ENCODE measurements around the gene RPL10A.
"Not testable (repeated sequence)": the region's sequence is repeated elsewhere in the genome, so short reads cannot be mapped to it uniquely, and the experiment has no call there.

Gene RPL10A

GRCh38 chr6:35468181-35468979 is at the start of gene RPL10A:
TSS of gene RPL10A (plus strand) at chr6:35468401. CDS start at chr6:35468435, 34 bp downstream.
- peak; percentile 92 to 93 for DNase-seq (ENCODE audit: low read depth in 2 of 2)

GRCh38 chr6:35419417-35419816 is 48.8 kb upstream of the RPL10A start:
- DNase-seq (ENCODE audit: low read depth in 2 of 2), result no peak

- no peak for DNase-seq (ENCODE audit: low read depth in 2 of 2)
Observed at GRCh38 chr6:35419961-35420360, 48.2 kb upstream of the RPL10A start.

GRCh38 chr6:35425284-35425683 is 42.9 kb upstream of the RPL10A start:
- DNase-seq (ENCODE audit: low read depth in 2 of 2), result no peak

GRCh38 chr6:35426074-35426473 is 42.1 kb upstream of the RPL10A start:
- DNase-seq (ENCODE audit: low read depth in 2 of 2), result no peak

GRCh38 chr6:35427435-35427834 is 40.8 kb upstream of the RPL10A start:
- no peak for DNase-seq (ENCODE audit: low read depth in 2 of 2)

GRCh38 chr6:35427851-35428321 is 40.3 kb upstream of the RPL10A start:
- DNase-seq (ENCODE audit: low read depth in 2 of 2), result no peak

GRCh38 chr6:35428421-35429149 is 39.6 kb upstream of the RPL10A start:
- DNase-seq (ENCODE audit: low read depth in 2 of 2), result no peak

- DNase-seq (ENCODE audit: low read depth in 2 of 2), result no peak
Observed at GRCh38 chr6:35429463-35429862, 38.7 kb upstream of the RPL10A start.

- no peak for DNase-seq (ENCODE audit: low read depth in 2 of 2)
Observed at GRCh38 chr6:35432291-35432690, 35.9 kb upstream of the RPL10A start.

GRCh38 chr6:35432702-35433101 is 35.5 kb upstream of the RPL10A start:
- not testable (repeated sequence) for DNase-seq (ENCODE audit: low read depth in 2 of 2)

GRCh38 chr6:35435074-35435837 is 32.9 kb upstream of the RPL10A start:
- DNase-seq (ENCODE audit: low read depth in 2 of 2), result no peak

- no peak for DNase-seq (ENCODE audit: low read depth in 2 of 2)
Observed at GRCh38 chr6:35436071-35436857, 31.9 kb upstream of the RPL10A start.

GRCh38 chr6:35438378-35439065 is 29.7 kb upstream of the RPL10A start:
- DNase-seq (ENCODE audit: low read depth in 2 of 2), result not testable (repeated sequence)

- DNase-seq (ENCODE audit: low read depth in 2 of 2), result no peak
Observed at GRCh38 chr6:35439308-35439707, 28.9 kb upstream of the RPL10A start.

- no peak for DNase-seq (ENCODE audit: low read depth in 2 of 2)
Observed at GRCh38 chr6:35441205-35441604, 27.0 kb upstream of the RPL10A start.

GRCh38 chr6:35441642-35442041 is 26.6 kb upstream of the RPL10A start:
- DNase-seq (ENCODE audit: low read depth in 2 of 2), result no peak

GRCh38 chr6:35442693-35443092 is 25.5 kb upstream of the RPL10A start:
- no peak for DNase-seq (ENCODE audit: low read depth in 2 of 2)

GRCh38 chr6:35443341-35444030 is 24.7 kb upstream of the RPL10A start:
- no peak for DNase-seq (ENCODE audit: low read depth in 2 of 2)

GRCh38 chr6:35445691-35446090 is 22.5 kb upstream of the RPL10A start:
- DNase-seq (ENCODE audit: low read depth in 2 of 2), result no peak
